Fibroblast of lung (primary cell): ENCODE results near the gene ENO1.

ENCODE experiments used
- CTCF ChIP-seq, 2 donors: IDR thresholded peaks in 1 of 2; conservative IDR thresholded peaks in 1 of 2; 1 replicate in 1 of 2; 2 replicates in 1 of 2; pipeline ENCODE4 v1.5.1; 2011 to 2012; ENCODE audit warnings: low read length in 2 of 2, control low read depth in 1 of 2, inconsistent platforms in 1 of 2, low read depth in 1 of 2, mild to moderate bottlenecking in 1 of 2
- EZH2 ChIP-seq: IDR thresholded peaks from 2 replicates; pipeline ENCODE4 v1.5.1; 2012; ENCODE audit warnings: low read length, control low read depth, mild to moderate bottlenecking; ENCODE audit errors: missing control alignments

GRCh38 chr1:8856689-8857412 is 21.6 kb downstream of the ENO1 start:
- TF ChIP-seq EZH2 (no peak), CTCF (conservative IDR thresholded peaks at IDR 0.05 in 1 of 2, IDR thresholded peaks at IDR 0.05 in 1 of 2; ENCODE audit: low read depth in 1 of 2, low read length in 2 of 2) (no peak)
